Stimulated activated CD4-positive, alpha-beta T cell treated with anti-CD3 and anti-CD28 coated beads, Interleukin-2, amount 100 ng/mL, for 24 hours (primary cell): ENCODE measurements around the gene HPF1.

Source experiments
- DNase-seq, 2 donors: peaks; one replicate each; pipeline ENCODE4 v3.0.0-alpha.2; 2020

HPF1 gene

GRCh38 chr4:169730564-169730963 is 27.2 kb downstream of the HPF1 start:
- DNase-seq, result no peak

- no peak for DNase-seq
These were observed 30.1 kb downstream of the HPF1 start for GRCh38 chr4:169727616-169728015.

- no peak for DNase-seq
These were observed 33.5 kb downstream of the HPF1 start for GRCh38 chr4:169724260-169724659.

- DNase-seq, result no peak
These were observed 34.4 kb downstream of the HPF1 start for GRCh38 chr4:169723207-169723965.

- DNase-seq, result no peak
These were observed 37.2 kb downstream of the HPF1 start for GRCh38 chr4:169720529-169720928.

- no peak for DNase-seq
These were observed 41.1 kb downstream of the HPF1 start for GRCh38 chr4:169716677-169717076.

- DNase-seq, result no peak
These were observed 41.9 kb downstream of the HPF1 start for GRCh38 chr4:169715826-169716225.

- no peak for DNase-seq
These were observed 49.6 kb downstream of the HPF1 start for GRCh38 chr4:169707958-169708643.

- no peak for DNase-seq
These were observed 59.4 kb downstream of the HPF1 start for GRCh38 chr4:169698331-169698730.

- DNase-seq, result no peak
These were observed 67.0 kb downstream of the HPF1 start for GRCh38 chr4:169690787-169691186.

- DNase-seq, result no peak
These were observed 68.1 kb downstream of the HPF1 start for GRCh38 chr4:169689681-169690080.

GRCh38 chr4:169682372-169683047 is 75.2 kb downstream of the HPF1 start:
- DNase-seq, result no peak
